ENCODE results near the gene JARID2. TPM values are rescaled to one million over a fixed set of nuclear protein-coding genes. Genes with fewer than 3 reads are reported as not detected.

Gene JARID2
- total and polyA plus RNA-seq, 4 donors, result 1.4 to 12.3 (median 3.4) TPM

- TF ChIP-seq HNF4G (IDR thresholded peaks at IDR 0.05), result no peak
- no peak for TF ChIP-seq TAF1 (conservative IDR thresholded peaks at IDR 0.05)
- TF ChIP-seq GABPA (IDR thresholded peaks at IDR 0.05 in 1 of 2, conservative IDR thresholded peaks at IDR 0.05 in 1 of 2), result no peak
- TF ChIP-seq, protein P1, sequence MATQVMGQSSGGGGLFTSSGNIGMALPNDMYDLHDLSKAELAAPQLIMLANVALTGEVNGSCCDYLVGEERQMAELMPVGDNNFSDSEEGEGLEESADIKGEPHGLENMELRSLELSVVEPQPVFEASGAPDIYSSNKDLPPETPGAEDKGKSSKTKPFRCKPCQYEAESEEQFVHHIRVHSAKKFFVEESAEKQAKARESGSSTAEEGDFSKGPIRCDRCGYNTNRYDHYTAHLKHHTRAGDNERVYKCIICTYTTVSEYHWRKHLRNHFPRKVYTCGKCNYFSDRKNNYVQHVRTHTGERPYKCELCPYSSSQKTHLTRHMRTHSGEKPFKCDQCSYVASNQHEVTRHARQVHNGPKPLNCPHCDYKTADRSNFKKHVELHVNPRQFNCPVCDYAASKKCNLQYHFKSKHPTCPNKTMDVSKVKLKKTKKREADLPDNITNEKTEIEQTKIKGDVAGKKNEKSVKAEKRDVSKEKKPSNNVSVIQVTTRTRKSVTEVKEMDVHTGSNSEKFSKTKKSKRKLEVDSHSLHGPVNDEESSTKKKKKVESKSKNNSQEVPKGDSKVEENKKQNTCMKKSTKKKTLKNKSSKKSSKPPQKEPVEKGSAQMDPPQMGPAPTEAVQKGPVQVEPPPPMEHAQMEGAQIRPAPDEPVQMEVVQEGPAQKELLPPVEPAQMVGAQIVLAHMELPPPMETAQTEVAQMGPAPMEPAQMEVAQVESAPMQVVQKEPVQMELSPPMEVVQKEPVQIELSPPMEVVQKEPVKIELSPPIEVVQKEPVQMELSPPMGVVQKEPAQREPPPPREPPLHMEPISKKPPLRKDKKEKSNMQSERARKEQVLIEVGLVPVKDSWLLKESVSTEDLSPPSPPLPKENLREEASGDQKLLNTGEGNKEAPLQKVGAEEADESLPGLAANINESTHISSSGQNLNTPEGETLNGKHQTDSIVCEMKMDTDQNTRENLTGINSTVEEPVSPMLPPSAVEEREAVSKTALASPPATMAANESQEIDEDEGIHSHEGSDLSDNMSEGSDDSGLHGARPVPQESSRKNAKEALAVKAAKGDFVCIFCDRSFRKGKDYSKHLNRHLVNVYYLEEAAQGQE (IDR thresholded peaks at IDR 0.05), result no peak
- no peak for TF ChIP-seq SP1 (IDR thresholded peaks at IDR 0.05)
- no peak for TF ChIP-seq FOXA1 (IDR thresholded peaks at IDR 0.05)
- TF ChIP-seq, protein P2, sequence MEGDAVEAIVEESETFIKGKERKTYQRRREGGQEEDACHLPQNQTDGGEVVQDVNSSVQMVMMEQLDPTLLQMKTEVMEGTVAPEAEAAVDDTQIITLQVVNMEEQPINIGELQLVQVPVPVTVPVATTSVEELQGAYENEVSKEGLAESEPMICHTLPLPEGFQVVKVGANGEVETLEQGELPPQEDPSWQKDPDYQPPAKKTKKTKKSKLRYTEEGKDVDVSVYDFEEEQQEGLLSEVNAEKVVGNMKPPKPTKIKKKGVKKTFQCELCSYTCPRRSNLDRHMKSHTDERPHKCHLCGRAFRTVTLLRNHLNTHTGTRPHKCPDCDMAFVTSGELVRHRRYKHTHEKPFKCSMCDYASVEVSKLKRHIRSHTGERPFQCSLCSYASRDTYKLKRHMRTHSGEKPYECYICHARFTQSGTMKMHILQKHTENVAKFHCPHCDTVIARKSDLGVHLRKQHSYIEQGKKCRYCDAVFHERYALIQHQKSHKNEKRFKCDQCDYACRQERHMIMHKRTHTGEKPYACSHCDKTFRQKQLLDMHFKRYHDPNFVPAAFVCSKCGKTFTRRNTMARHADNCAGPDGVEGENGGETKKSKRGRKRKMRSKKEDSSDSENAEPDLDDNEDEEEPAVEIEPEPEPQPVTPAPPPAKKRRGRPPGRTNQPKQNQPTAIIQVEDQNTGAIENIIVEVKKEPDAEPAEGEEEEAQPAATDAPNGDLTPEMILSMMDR (IDR thresholded peaks at IDR 0.05; ENCODE audit: low read depth, low read length, missing input control), result no peak
- TF ChIP-seq ATF3 (IDR thresholded peaks at IDR 0.05), result no peak
- TF ChIP-seq NR2F2 (IDR thresholded peaks at IDR 0.05), result no peak
- no peak for TF ChIP-seq RXRA (IDR thresholded peaks at IDR 0.05)
- TF ChIP-seq YY1 (IDR thresholded peaks at IDR 0.05), result no peak
- TF ChIP-seq ZBTB33 (IDR thresholded peaks at IDR 0.05), result no peak
- no peak for TF ChIP-seq HNF4A (conservative IDR thresholded peaks at IDR 0.05)
- TF ChIP-seq JUND (IDR thresholded peaks at IDR 0.05), result no peak
- no peak for TF ChIP-seq EGR1 (IDR thresholded peaks at IDR 0.05; ENCODE audit: low read depth in 2 of 2)
- no peak for TF ChIP-seq RAD21 (IDR thresholded peaks at IDR 0.05)
- TF ChIP-seq, protein P3, sequence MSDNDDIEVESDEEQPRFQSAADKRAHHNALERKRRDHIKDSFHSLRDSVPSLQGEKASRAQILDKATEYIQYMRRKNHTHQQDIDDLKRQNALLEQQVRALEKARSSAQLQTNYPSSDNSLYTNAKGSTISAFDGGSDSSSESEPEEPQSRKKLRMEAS (IDR thresholded peaks at IDR 0.05), result no peak
- TF ChIP-seq FOXA2 (IDR thresholded peaks at IDR 0.05), result no peak
- peaks cover 1 to 36% (median 19%) of the 10 kb centered on the region in 4 donors for H3K4me1 ChIP-seq (ENCODE audit: control insufficient read depth in 4 of 4, insufficient read depth in 4 of 4, low read length in 3 of 4)
- no peaks in the 10 kb centered on the region for H3K36me3 ChIP-seq (ENCODE audit: control insufficient read depth in 4 of 4, insufficient read depth in 3 of 4, low read depth in 1 of 4, low read length in 3 of 4)
- no peak overlapping the region for H3K9ac ChIP-seq (ENCODE audit: low read depth in 1 of 2, low read length in 2 of 2)
- no peak overlapping the region for H3K27ac ChIP-seq (ENCODE audit: low read depth in 1 of 2, low read length in 2 of 2)
- no peak for DNase-seq (ENCODE audit: low spot score)
- H3K4me3 ChIP-seq (ENCODE audit: low read depth in 1 of 3, low read length in 3 of 3), result no peak overlapping the region
- no peaks in the 10 kb centered on the region for H3K9me3 ChIP-seq (ENCODE audit: control insufficient read depth in 4 of 4, low read length in 3 of 4)
- no peaks in the 10 kb centered on the region for H3K27me3 ChIP-seq (ENCODE audit: control insufficient read depth in 4 of 4, insufficient read depth in 4 of 4, low read length in 3 of 4)
- 83% methylated on average over 15 of the region's 15 CpGs for WGBS
These were observed 4.6 kb downstream of the JARID2 start for GRCh38 chr6:15250187-15251168.

Measured in liver (tissue), 9 donors.